A673 (cell line): ENCODE measurements around the gene RPL36. TPM values are rescaled to one million over a fixed set of nuclear protein-coding genes. Genes with fewer than 3 reads are reported as not detected.

Experiments used
- BruUV-seq: library from RNA; stranded (reverse); fragments of 400-500 nt; replicated peaks from 2 replicates; lab custom pipeline; 2021; lab: Mats Ljungman, UMichigan
- CTCF ChIA-PET: fragments of 300-600 bp; sonication (Branson Sonifier 250); formaldehyde crosslinking; loops from one replicate; lab custom pipeline; 2022; ENCODE audit warnings: antibody characterized with exemption; lab: Charles Lee
- POLR2A ChIA-PET: fragments of 300-600 bp; sonication (Branson Sonifier 250); formaldehyde crosslinking; loops from one replicate; lab custom pipeline; 2022; ENCODE audit warnings: antibody characterized with exemption; ENCODE audit not compliant: low non-redundant PET; lab: Charles Lee
- DNase-seq: peaks from one replicate; pipeline ENCODE4 v3.0.0-alpha.2; 2015; ENCODE audit warnings: low spot score
- H3K27ac ChIP-seq: fragments of 200-600 bp; sonication (generic); 2 replicates; pipeline ENCODE4 v1.5.1; 2016; ENCODE audit warnings: mixed run types, low read depth, mild to moderate bottlenecking, mixed read lengths, antibody characterized with exemption, low read length; ENCODE audit not compliant: poor library complexity, severe bottlenecking
- H3K27me3 ChIP-seq: fragments of 200-600 bp; sonication (generic); replicated peaks from 2 replicates; pipeline ENCODE4 v1.6.1; 2017; ENCODE audit warnings: mixed run types, low read depth, mild to moderate bottlenecking, mixed read lengths, antibody characterized with exemption, low read length; ENCODE audit not compliant: insufficient read depth, poor library complexity
- H3K36me3 ChIP-seq: fragments of 200-600 bp; sonication (generic); 2 replicates; pipeline ENCODE4 v1.6.1; 2016; ENCODE audit warnings: mixed run types, mild to moderate bottlenecking, mixed read lengths, antibody characterized with exemption, low read length; ENCODE audit not compliant: insufficient read depth, poor library complexity, severe bottlenecking
- H3K4me1 ChIP-seq: fragments of 200-600 bp; sonication (generic); 2 replicates; pipeline ENCODE4 v1.6.1; 2017; ENCODE audit warnings: mixed run types, mild to moderate bottlenecking, mixed read lengths, antibody characterized with exemption, low read length; ENCODE audit not compliant: insufficient read depth, poor library complexity, severe bottlenecking
- H3K4me3 ChIP-seq: fragments of 200-600 bp; sonication (generic); 2 replicates; pipeline ENCODE4 v1.5.1; 2016; ENCODE audit warnings: low read depth, mixed run types, mild to moderate bottlenecking, mixed read lengths, low read length; ENCODE audit not compliant: poor library complexity, severe bottlenecking
- H3K9me3 ChIP-seq: fragments of 200-600 bp; sonication (generic); 2 replicates; pipeline ENCODE4 v1.6.1; 2016; ENCODE audit warnings: mixed run types, low read depth, mild to moderate bottlenecking, mixed read lengths, antibody characterized with exemption, low read length; ENCODE audit not compliant: poor library complexity, severe bottlenecking
- EZH2 ChIP-seq: fragments of 200-600 bp; sonication (generic); IDR thresholded peaks from 2 replicates; pipeline ENCODE4 v1.6.1; 2017; ENCODE audit warnings: borderline replicate concordance, low read depth, mild to moderate bottlenecking, mixed read lengths, antibody characterized with exemption, low read length; ENCODE audit not compliant: poor library complexity, severe bottlenecking
- intact Hi-C: fragments of 100-400 bp; cut with micrococcal nuclease; formaldehyde crosslinking; loops from one replicate; pipeline ENCODE4 v1.10.0; 2022; ENCODE audit not compliant: unreplicated experiment
- total RNA-seq: library from RNA; stranded (reverse); gene quantifications from 2 replicates; pipeline ENCODE4 v1.2.3, GENCODE V29; 2021
- TF ChIP-seq, protein P1 (sequence below): fragments of 300-800, 200-600 bp; sonication (generic); conservative IDR thresholded peaks from 2 replicates; pipeline ENCODE4 v1.5.1; 2017; ENCODE audit warnings: low read depth, mild to moderate bottlenecking, antibody characterized with exemption, low read length, moderate library complexity, mixed read lengths

RPL36 gene
- total RNA-seq, 1 experiment from 2014 or later, result 992 TPM

DNA sequence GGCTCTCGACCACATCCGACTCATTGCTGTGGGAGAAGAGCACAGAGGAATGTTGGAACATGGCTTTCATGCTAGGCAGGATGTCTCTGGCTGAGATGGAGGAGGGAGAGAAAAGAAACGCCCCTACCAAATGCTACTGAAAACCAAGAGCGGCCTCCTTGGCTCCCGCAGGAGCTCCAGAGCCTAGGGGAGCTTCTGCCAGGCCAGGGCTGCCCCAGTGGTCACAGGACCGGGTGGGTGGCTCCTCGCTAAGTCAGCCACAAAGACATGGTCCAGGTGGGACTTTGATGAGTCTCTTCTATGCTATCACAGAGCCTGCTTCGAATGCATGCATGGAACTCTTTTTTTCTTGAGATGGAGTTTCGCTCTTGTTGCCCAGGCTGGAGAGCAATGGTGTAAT, 23.1 kb downstream of the RPL36 start:
- no peaks in the 10 kb centered on the region for H3K27me3 ChIP-seq
- no peak for DNase-seq
- peaks cover 67% of the 10 kb centered on the region for H3K36me3 ChIP-seq
- CTCF ChIA-PET, result no interaction called here
- POLR2A ChIA-PET, result interaction anchor here (0.6 kb wide), 1 partner anchor 10 kb away, joined by 11 read pairs; no protein-coding TSS in a partner anchor
- H3K27ac ChIP-seq, result no peak overlapping the region
- H3K9me3 ChIP-seq, result no peaks in the 10 kb centered on the region
- H3K4me1 ChIP-seq, result peaks cover 12% of the 10 kb centered on the region
- H3K4me3 ChIP-seq, result no peak overlapping the region
- intact Hi-C loops, result no loop called here
- no TSS peak for BruUV-seq
- TF ChIP-seq, protein P1, sequence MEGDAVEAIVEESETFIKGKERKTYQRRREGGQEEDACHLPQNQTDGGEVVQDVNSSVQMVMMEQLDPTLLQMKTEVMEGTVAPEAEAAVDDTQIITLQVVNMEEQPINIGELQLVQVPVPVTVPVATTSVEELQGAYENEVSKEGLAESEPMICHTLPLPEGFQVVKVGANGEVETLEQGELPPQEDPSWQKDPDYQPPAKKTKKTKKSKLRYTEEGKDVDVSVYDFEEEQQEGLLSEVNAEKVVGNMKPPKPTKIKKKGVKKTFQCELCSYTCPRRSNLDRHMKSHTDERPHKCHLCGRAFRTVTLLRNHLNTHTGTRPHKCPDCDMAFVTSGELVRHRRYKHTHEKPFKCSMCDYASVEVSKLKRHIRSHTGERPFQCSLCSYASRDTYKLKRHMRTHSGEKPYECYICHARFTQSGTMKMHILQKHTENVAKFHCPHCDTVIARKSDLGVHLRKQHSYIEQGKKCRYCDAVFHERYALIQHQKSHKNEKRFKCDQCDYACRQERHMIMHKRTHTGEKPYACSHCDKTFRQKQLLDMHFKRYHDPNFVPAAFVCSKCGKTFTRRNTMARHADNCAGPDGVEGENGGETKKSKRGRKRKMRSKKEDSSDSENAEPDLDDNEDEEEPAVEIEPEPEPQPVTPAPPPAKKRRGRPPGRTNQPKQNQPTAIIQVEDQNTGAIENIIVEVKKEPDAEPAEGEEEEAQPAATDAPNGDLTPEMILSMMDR, result no peak

DNA sequence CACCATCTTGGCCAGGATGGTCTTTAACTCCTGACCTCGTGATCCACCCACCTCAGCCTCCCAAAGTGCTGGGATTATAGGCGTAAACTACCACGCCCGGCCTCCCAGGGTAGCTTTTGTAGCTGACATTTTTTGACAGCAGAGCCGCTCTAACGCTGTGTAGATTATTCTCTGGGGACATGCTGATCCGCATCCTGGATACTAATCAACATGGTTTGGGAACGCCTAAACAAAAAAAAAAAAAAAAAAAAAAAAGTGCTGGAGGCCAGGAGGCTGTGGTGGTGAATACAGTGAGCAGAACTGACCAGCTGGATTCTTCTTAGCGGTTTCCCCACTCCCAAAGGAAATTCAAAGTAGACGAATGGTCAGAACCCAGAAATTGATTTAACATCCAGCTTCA, 24.7 kb downstream of the RPL36 start:
- TF ChIP-seq, protein P1, result no peak
- TF ChIP-seq EZH2, result no peak
- DNase-seq, result no peak
- intact Hi-C loops, result no loop called here
- peaks cover 16% of the 10 kb centered on the region for H3K4me1 ChIP-seq
- POLR2A ChIA-PET, result interaction anchor here (0.8 kb wide), 1 partner anchor 24 kb away, joined by 3 read pairs; no protein-coding TSS in a partner anchor
- H3K36me3 ChIP-seq, result peaks cover 56% of the 10 kb centered on the region
- no peaks in the 10 kb centered on the region for H3K9me3 ChIP-seq
- no TSS peak for BruUV-seq
- H3K27me3 ChIP-seq, result no peaks in the 10 kb centered on the region
- no peak overlapping the region for H3K4me3 ChIP-seq
- CTCF ChIA-PET, result no interaction called here
- no peak overlapping the region for H3K27ac ChIP-seq

DNA sequence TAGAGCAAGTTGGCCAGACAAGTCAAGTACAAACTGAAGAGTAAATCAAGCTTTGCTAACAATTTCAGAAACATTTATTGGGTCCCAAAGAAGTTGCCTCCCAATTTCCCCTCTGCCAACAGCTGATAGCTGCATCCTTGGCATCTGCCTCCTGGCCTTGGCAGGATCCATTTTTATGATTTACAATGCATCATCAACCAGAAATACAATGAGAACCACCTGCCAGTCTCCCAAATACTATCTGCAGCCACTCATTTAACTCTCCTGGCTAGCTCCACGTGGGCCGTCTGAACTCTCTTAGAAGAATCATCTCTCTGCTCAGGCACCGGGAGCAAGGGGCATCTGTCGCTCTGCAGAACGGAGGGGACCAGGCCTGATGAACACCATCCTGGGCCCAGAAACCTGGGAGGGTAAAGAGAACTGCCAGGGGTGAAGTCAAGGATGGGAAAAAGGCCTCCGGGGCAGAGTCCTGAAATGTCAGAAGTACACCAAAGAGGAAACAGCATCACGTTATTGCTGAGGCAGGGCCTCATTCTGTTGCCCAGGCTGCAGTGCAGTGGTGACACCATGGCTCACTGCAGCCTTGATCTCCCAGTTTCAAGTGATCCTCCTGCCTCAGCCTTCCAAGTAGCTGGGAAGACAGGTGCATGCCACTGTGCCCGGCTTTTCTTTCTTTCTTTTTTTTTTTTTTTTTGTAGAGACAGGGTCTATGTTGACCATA, 27.3 kb downstream of the RPL36 start:
- Histone ChIP-seq H3K4me1 (peaks cover 16% of the 10 kb centered on the region), H3K4me3 (peak overlapping the region; percentile 93), H3K27me3 (no peaks in the 10 kb centered on the region), H3K36me3 (peaks cover 32% of the 10 kb centered on the region), H3K27ac (peak overlapping the region; percentile 98), H3K9me3 (no peaks in the 10 kb centered on the region)
- POLR2A ChIA-PET, result no interaction called here
- no peak for DNase-seq
- BruUV-seq, result no TSS peak
- CTCF ChIA-PET, result no interaction called here
- TF ChIP-seq, protein P1, result no peak
- TF ChIP-seq EZH2, result no peak
- intact Hi-C loops, result no loop called here
